ENCODE data around the gene CCNG2. TPM values are rescaled to one million over a fixed set of nuclear protein-coding genes. Genes with fewer than 3 reads are reported as not detected.

The CCNG2 gene
- total and polyA plus RNA-seq, 2 donors: 40.2 to 84.8 TPM

- no peaks in the 10 kb centered on the region for H3K36me3 ChIP-seq (ENCODE audit: insufficient read depth)
- no peaks in the 10 kb centered on the region for H3K4me1 ChIP-seq (ENCODE audit: insufficient read depth)
- 52% methylated on average over 3 of the region's 3 CpGs for WGBS
- H3K4me3 ChIP-seq (ENCODE audit: low read depth, low read length): no peak overlapping the region
- no peak overlapping the region for H3K27ac ChIP-seq (ENCODE audit: low read depth)
- no peak for DNase-seq (ENCODE audit: extremely low spot score)
Measured at GRCh38 chr4:77175201-77175611, 18.2 kb downstream of the CCNG2 start.

- H3K4me3 ChIP-seq (ENCODE audit: low read depth, low read length): no peak overlapping the region
- no peaks in the 10 kb centered on the region for H3K36me3 ChIP-seq (ENCODE audit: insufficient read depth)
- H3K27ac ChIP-seq (ENCODE audit: low read depth): no peak overlapping the region
- 58% methylated on average over 6 of the region's 6 CpGs for WGBS
- no peaks in the 10 kb centered on the region for H3K4me1 ChIP-seq (ENCODE audit: insufficient read depth)
- no peak for DNase-seq (ENCODE audit: extremely low spot score)
Measured at GRCh38 chr4:77176640-77177039, 19.6 kb downstream of the CCNG2 start.

GRCh38 chr4:77177199-77177598 lies 20.2 kb downstream of the CCNG2 start:
- no peaks in the 10 kb centered on the region for H3K4me1 ChIP-seq (ENCODE audit: insufficient read depth)
- H3K4me3 ChIP-seq (ENCODE audit: low read depth, low read length): no peak overlapping the region
- no peaks in the 10 kb centered on the region for H3K36me3 ChIP-seq (ENCODE audit: insufficient read depth)
- 59% methylated on average over 3 of the region's 3 CpGs for WGBS
- H3K27ac ChIP-seq (ENCODE audit: low read depth): no peak overlapping the region
- no peak for DNase-seq (ENCODE audit: extremely low spot score)

- H3K4me1 ChIP-seq (ENCODE audit: insufficient read depth): no peaks in the 10 kb centered on the region
- DNase-seq (ENCODE audit: extremely low spot score): no peak
- H3K27ac ChIP-seq (ENCODE audit: low read depth): no peak overlapping the region
- 80% methylated on average over 2 of the region's 2 CpGs for WGBS
- no peaks in the 10 kb centered on the region for H3K36me3 ChIP-seq (ENCODE audit: insufficient read depth)
- no peak overlapping the region for H3K4me3 ChIP-seq (ENCODE audit: low read depth, low read length)
Measured at GRCh38 chr4:77178560-77178959, 21.6 kb downstream of the CCNG2 start.

GRCh38 chr4:77179519-77179918 lies 22.5 kb downstream of the CCNG2 start:
- Histone ChIP-seq H3K4me3 (ENCODE audit: low read depth, low read length) (no peak overlapping the region), H3K36me3 (ENCODE audit: insufficient read depth) (no peaks in the 10 kb centered on the region)

GRCh38 chr4:77181720-77182119 lies 24.7 kb downstream of the CCNG2 start:
- no peak overlapping the region for H3K27ac ChIP-seq (ENCODE audit: low read depth)
- 85% methylated on average over 4 of the region's 4 CpGs for WGBS
- no peaks in the 10 kb centered on the region for H3K4me1 ChIP-seq (ENCODE audit: insufficient read depth)
- H3K36me3 ChIP-seq (ENCODE audit: insufficient read depth): no peaks in the 10 kb centered on the region
- DNase-seq (ENCODE audit: extremely low spot score): no peak
- H3K4me3 ChIP-seq (ENCODE audit: low read depth, low read length): no peak overlapping the region

More at GRCh38 chr4:77179519-77179918, 22.5 kb downstream of the CCNG2 start:
- DNase-seq (ENCODE audit: extremely low spot score): no peak
- Histone ChIP-seq H3K4me1 (ENCODE audit: insufficient read depth) (no peaks in the 10 kb centered on the region), H3K27ac (ENCODE audit: low read depth) (no peak overlapping the region)

- no peaks in the 10 kb centered on the region for H3K4me1 ChIP-seq (ENCODE audit: insufficient read depth)
Measured at GRCh38 chr4:77183777-77184420, 26.9 kb downstream of the CCNG2 start.

GRCh38 chr4:77184974-77185373 lies 28.0 kb downstream of the CCNG2 start:
- Histone ChIP-seq H3K27ac (ENCODE audit: low read depth) (no peak overlapping the region), H3K4me1 (ENCODE audit: insufficient read depth) (no peaks in the 10 kb centered on the region), H3K36me3 (ENCODE audit: insufficient read depth) (no peaks in the 10 kb centered on the region), H3K4me3 (ENCODE audit: low read depth, low read length) (no peak overlapping the region)
- DNase-seq (ENCODE audit: extremely low spot score): no peak

More at GRCh38 chr4:77183777-77184420, 26.9 kb downstream of the CCNG2 start:
- no peak for DNase-seq (ENCODE audit: extremely low spot score)
- Histone ChIP-seq H3K27ac (ENCODE audit: low read depth) (no peak overlapping the region), H3K36me3 (ENCODE audit: insufficient read depth) (no peaks in the 10 kb centered on the region), H3K4me3 (ENCODE audit: low read depth, low read length) (no peak overlapping the region)
- WGBS: 58% methylated on average over 6 of the region's 6 CpGs

GRCh38 chr4:77185686-77186085 lies 28.7 kb downstream of the CCNG2 start:
- no peaks in the 10 kb centered on the region for H3K4me1 ChIP-seq (ENCODE audit: insufficient read depth)
- no peak overlapping the region for H3K27ac ChIP-seq (ENCODE audit: low read depth)
- no peak for DNase-seq (ENCODE audit: extremely low spot score)
- no peak overlapping the region for H3K4me3 ChIP-seq (ENCODE audit: low read depth, low read length)
- no peaks in the 10 kb centered on the region for H3K36me3 ChIP-seq (ENCODE audit: insufficient read depth)

- no peaks in the 10 kb centered on the region for H3K36me3 ChIP-seq (ENCODE audit: insufficient read depth)
- H3K27ac ChIP-seq (ENCODE audit: low read depth): no peak overlapping the region
- no peaks in the 10 kb centered on the region for H3K4me1 ChIP-seq (ENCODE audit: insufficient read depth)
- no peak overlapping the region for H3K4me3 ChIP-seq (ENCODE audit: low read depth, low read length)
- WGBS: 85% methylated on average over 2 of the region's 2 CpGs
- no peak for DNase-seq (ENCODE audit: extremely low spot score)
Measured at GRCh38 chr4:77187322-77187721, 30.3 kb downstream of the CCNG2 start.

GRCh38 chr4:77188498-77189220 lies 31.7 kb downstream of the CCNG2 start:
- Histone ChIP-seq H3K4me3 (ENCODE audit: low read depth, low read length) (no peak overlapping the region), H3K4me1 (ENCODE audit: insufficient read depth) (no peaks in the 10 kb centered on the region), H3K27ac (ENCODE audit: low read depth) (no peak overlapping the region), H3K36me3 (ENCODE audit: insufficient read depth) (no peaks in the 10 kb centered on the region)
- WGBS: 75% methylated on average over 9 of the region's 9 CpGs
- no peak for DNase-seq (ENCODE audit: extremely low spot score)

- Histone ChIP-seq H3K27ac (ENCODE audit: low read depth) (no peak overlapping the region), H3K36me3 (ENCODE audit: insufficient read depth) (no peaks in the 10 kb centered on the region), H3K4me1 (ENCODE audit: insufficient read depth) (no peaks in the 10 kb centered on the region), H3K4me3 (ENCODE audit: low read depth, low read length) (no peak overlapping the region)
- no peak for DNase-seq (ENCODE audit: extremely low spot score)
- 69% methylated on average over 1 of the region's 1 CpG for WGBS
Measured at GRCh38 chr4:77189412-77189811, 32.4 kb downstream of the CCNG2 start.

- Histone ChIP-seq H3K4me1 (ENCODE audit: insufficient read depth) (no peaks in the 10 kb centered on the region), H3K27ac (ENCODE audit: low read depth) (no peak overlapping the region), H3K36me3 (ENCODE audit: insufficient read depth) (no peaks in the 10 kb centered on the region), H3K4me3 (ENCODE audit: low read depth, low read length) (no peak overlapping the region)
- DNase-seq (ENCODE audit: extremely low spot score): no peak
- WGBS: 89% methylated on average over 1 of the region's 1 CpG
Measured at GRCh38 chr4:77190053-77190452, 33.0 kb downstream of the CCNG2 start.

- Histone ChIP-seq H3K4me1 (ENCODE audit: insufficient read depth) (no peaks in the 10 kb centered on the region), H3K36me3 (ENCODE audit: insufficient read depth) (no peaks in the 10 kb centered on the region), H3K4me3 (ENCODE audit: low read depth, low read length) (no peak overlapping the region), H3K27ac (ENCODE audit: low read depth) (no peak overlapping the region)
- DNase-seq (ENCODE audit: extremely low spot score): no peak
- WGBS: 88% methylated on average over 8 of the region's 8 CpGs
Measured at GRCh38 chr4:77193046-77193445, 36.0 kb downstream of the CCNG2 start.
